Erythroblast (primary cell): ENCODE results near the gene C10orf53.

Source experiments
- GATA1 ChIP-seq: IDR thresholded peaks from 2 replicates; pipeline ENCODE4 v1.6.1; 2011; ENCODE audit warnings: low read depth, mild to moderate bottlenecking, control low read depth, low read length, moderate library complexity
- POLR2A ChIP-seq: IDR thresholded peaks from 2 replicates; pipeline ENCODE4 v1.6.1; 2011; ENCODE audit warnings: mild to moderate bottlenecking, low read length

DNA sequence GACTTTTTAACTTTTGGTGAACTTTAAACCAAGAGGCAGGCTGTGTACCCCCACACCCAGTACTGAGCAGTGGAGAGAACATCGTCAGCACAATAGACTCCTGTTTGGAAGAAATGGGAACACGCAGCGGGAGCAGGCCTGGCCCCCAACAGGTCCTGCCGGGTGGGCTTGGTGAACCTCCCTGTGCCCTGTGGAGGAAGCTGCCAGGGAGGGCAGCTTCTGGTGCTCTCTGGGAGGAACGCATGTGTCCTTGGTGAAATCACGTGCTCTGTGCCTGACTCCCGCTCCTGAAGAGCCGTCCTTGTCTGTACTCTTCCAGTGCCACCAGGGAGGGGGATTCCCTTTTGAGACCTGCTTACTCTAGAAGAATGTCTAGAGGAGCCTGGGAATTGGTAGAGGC is 34.0 kb upstream of the C10orf53 start:
- TF ChIP-seq POLR2A: no peak
- TF ChIP-seq GATA1: no peak
